ENCODE data around the gene CSRNP3. TPM values are rescaled to one million over a fixed set of nuclear protein-coding genes. Genes with fewer than 3 reads are reported as not detected.
"Not testable (repeated sequence)": the region's sequence is repeated elsewhere in the genome, so short reads cannot be mapped to it uniquely, and the experiment has no call there.

Gene CSRNP3
- total and polyA plus RNA-seq, 2 donors from 2014 or later = 3.3 to 6.4 TPM

DNA sequence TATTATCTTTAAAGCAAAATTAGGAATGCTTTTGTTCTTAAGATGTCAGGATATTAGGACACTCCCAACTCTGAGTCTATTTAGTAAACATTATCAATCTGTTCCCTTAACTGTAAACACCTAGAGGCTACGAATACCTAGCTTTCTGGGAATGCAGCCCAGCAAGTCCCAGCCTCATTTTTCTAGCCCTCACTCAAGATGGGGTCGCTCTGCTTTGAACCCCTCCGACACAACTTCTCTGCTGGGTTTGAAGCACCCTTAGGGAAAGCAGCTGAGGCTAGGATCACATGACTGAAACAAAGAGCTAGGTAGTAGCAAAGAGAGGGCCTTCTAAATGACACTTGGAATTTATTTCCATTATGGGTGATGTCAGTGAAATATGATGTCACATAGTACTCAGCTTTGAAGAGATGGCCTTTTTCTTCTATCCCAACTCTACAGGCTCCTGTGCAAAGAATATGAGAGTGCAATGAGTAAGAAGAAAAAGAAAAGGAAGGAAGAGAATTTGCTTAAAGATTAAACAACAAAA, 114.7 kb downstream of the CSRNP3 start:
- Histone ChIP-seq H3K27me3 (ENCODE audit: control insufficient read depth, insufficient read depth, low read length) (no peaks in the 10 kb centered on the region), H3K4me1 (ENCODE audit: control insufficient read depth in 2 of 3, insufficient read depth in 2 of 3, low read depth in 1 of 3, low read length in 3 of 3) (peaks cover 0 to 3% (median 0%) of the 10 kb centered on the region in 3 donors), H3K4me3 (ENCODE audit: low read length in 3 of 3) (no peak overlapping the region), H3K36me3 (ENCODE audit: control insufficient read depth in 2 of 3, insufficient read depth in 3 of 3, low read length in 3 of 3) (no peaks in the 10 kb centered on the region), H3K9ac (ENCODE audit: low read length in 3 of 3) (no peak overlapping the region), H3K27ac (ENCODE audit: low read depth in 2 of 2, low read length in 2 of 2) (no peak overlapping the region), H3K9me3 (ENCODE audit: control insufficient read depth in 2 of 3, insufficient read depth in 1 of 3, low read length in 3 of 3) (no peaks in the 10 kb centered on the region)
- DNase-seq (no peak), FAIRE-seq (no peak)
- TF ChIP-seq, protein P1, sequence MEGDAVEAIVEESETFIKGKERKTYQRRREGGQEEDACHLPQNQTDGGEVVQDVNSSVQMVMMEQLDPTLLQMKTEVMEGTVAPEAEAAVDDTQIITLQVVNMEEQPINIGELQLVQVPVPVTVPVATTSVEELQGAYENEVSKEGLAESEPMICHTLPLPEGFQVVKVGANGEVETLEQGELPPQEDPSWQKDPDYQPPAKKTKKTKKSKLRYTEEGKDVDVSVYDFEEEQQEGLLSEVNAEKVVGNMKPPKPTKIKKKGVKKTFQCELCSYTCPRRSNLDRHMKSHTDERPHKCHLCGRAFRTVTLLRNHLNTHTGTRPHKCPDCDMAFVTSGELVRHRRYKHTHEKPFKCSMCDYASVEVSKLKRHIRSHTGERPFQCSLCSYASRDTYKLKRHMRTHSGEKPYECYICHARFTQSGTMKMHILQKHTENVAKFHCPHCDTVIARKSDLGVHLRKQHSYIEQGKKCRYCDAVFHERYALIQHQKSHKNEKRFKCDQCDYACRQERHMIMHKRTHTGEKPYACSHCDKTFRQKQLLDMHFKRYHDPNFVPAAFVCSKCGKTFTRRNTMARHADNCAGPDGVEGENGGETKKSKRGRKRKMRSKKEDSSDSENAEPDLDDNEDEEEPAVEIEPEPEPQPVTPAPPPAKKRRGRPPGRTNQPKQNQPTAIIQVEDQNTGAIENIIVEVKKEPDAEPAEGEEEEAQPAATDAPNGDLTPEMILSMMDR (IDR thresholded peaks at IDR 0.05; ENCODE audit: borderline replicate concordance, extremely low read depth, insufficient read depth) = no peak
- intact Hi-C loops (cut with DNase I) = no loop called here

- Histone ChIP-seq H3K9ac (ENCODE audit: low read length in 3 of 3) (no peak overlapping the region), H3K9me3 (ENCODE audit: control insufficient read depth in 2 of 3, insufficient read depth in 1 of 3, low read length in 3 of 3) (no peaks in the 10 kb centered on the region), H3K4me1 (ENCODE audit: control insufficient read depth in 2 of 3, insufficient read depth in 2 of 3, low read depth in 1 of 3, low read length in 3 of 3) (peaks cover 0 to 3% (median 0%) of the 10 kb centered on the region in 3 donors), H3K27ac (ENCODE audit: low read depth in 2 of 2, low read length in 2 of 2) (no peak overlapping the region), H3K36me3 (ENCODE audit: control insufficient read depth in 2 of 3, insufficient read depth in 3 of 3, low read length in 3 of 3) (no peaks in the 10 kb centered on the region), H3K27me3 (ENCODE audit: control insufficient read depth, insufficient read depth, low read length) (no peaks in the 10 kb centered on the region), H3K4me3 (ENCODE audit: low read length in 3 of 3) (no peak overlapping the region)
- FAIRE-seq (no peak), DNase-seq (no peak)
- TF ChIP-seq, protein P1 (IDR thresholded peaks at IDR 0.05; ENCODE audit: borderline replicate concordance, extremely low read depth, insufficient read depth) = no peak
- intact Hi-C loops (cut with DNase I) = no loop called here
These were observed 116.5 kb downstream of the CSRNP3 start for GRCh38 chr2:165586019-165586418.

- FAIRE-seq = no peak
- Histone ChIP-seq H3K4me3 (ENCODE audit: low read length in 3 of 3) (no peak overlapping the region), H3K27me3 (ENCODE audit: control insufficient read depth, insufficient read depth, low read length) (no peaks in the 10 kb centered on the region), H3K9ac (ENCODE audit: low read length in 3 of 3) (no peak overlapping the region), H3K36me3 (ENCODE audit: control insufficient read depth in 2 of 3, insufficient read depth in 3 of 3, low read length in 3 of 3) (no peaks in the 10 kb centered on the region), H3K9me3 (ENCODE audit: control insufficient read depth in 2 of 3, insufficient read depth in 1 of 3, low read length in 3 of 3) (no peaks in the 10 kb centered on the region), H3K27ac (ENCODE audit: low read depth in 2 of 2, low read length in 2 of 2) (no peak overlapping the region), H3K4me1 (ENCODE audit: control insufficient read depth in 2 of 3, insufficient read depth in 2 of 3, low read depth in 1 of 3, low read length in 3 of 3) (peaks cover 0 to 3% (median 0%) of the 10 kb centered on the region in 3 donors)
- peak in 2 of 5 donors; percentile 46 to 64 for DNase-seq
- intact Hi-C loops (cut with DNase I) = no loop called here
- TF ChIP-seq, protein P1 (IDR thresholded peaks at IDR 0.05; ENCODE audit: borderline replicate concordance, extremely low read depth, insufficient read depth) = no peak
These were observed 117.9 kb downstream of the CSRNP3 start for GRCh38 chr2:165587335-165587938.

- H3K9ac ChIP-seq (ENCODE audit: low read length in 3 of 3); intact Hi-C loops (cut with DNase I); H3K27ac ChIP-seq (ENCODE audit: low read depth in 2 of 2, low read length in 2 of 2); DNase-seq; H3K4me3 ChIP-seq (ENCODE audit: low read length in 3 of 3); H3K4me1 ChIP-seq (ENCODE audit: control insufficient read depth in 2 of 3, insufficient read depth in 2 of 3, low read depth in 1 of 3, low read length in 3 of 3); H3K36me3 ChIP-seq (ENCODE audit: control insufficient read depth in 2 of 3, insufficient read depth in 3 of 3, low read length in 3 of 3); H3K9me3 ChIP-seq (ENCODE audit: control insufficient read depth in 2 of 3, insufficient read depth in 1 of 3, low read length in 3 of 3); FAIRE-seq; H3K27me3 ChIP-seq (ENCODE audit: control insufficient read depth, insufficient read depth, low read length): not testable (repeated sequence)
These were observed 121.5 kb downstream of the CSRNP3 start for GRCh38 chr2:165590999-165591398.
